ENCODE data around the gene TCF7.

GRCh38 chr5:134162592-134162991 is 48.1 kb downstream of the TCF7 start:
- TF ChIP-seq YY1 (IDR thresholded peaks at IDR 0.05; ENCODE audit: insufficient read depth, insufficient read length) (no peak), ZNF274 (IDR thresholded peaks at IDR 0.05; ENCODE audit: low read depth, low read length) (no peak), SUZ12 (IDR thresholded peaks at IDR 0.05; ENCODE audit: extremely low read depth, insufficient read depth, insufficient read length) (no peak)

Data from NT2/D1 (cell line).